C4-2B (cell line): ENCODE results near the gene RETN.

Source experiments
- CTCF ChIP-seq: fragments of 450-650 bp; conservative IDR thresholded peaks from 2 replicates; pipeline ENCODE4 v1.5.1; 2017; ENCODE audit warnings: mild to moderate bottlenecking
- ZFX ChIP-seq: fragments of 450-650 bp; IDR thresholded peaks from 2 replicates; pipeline ENCODE4 v1.6.1; 2017

DNA sequence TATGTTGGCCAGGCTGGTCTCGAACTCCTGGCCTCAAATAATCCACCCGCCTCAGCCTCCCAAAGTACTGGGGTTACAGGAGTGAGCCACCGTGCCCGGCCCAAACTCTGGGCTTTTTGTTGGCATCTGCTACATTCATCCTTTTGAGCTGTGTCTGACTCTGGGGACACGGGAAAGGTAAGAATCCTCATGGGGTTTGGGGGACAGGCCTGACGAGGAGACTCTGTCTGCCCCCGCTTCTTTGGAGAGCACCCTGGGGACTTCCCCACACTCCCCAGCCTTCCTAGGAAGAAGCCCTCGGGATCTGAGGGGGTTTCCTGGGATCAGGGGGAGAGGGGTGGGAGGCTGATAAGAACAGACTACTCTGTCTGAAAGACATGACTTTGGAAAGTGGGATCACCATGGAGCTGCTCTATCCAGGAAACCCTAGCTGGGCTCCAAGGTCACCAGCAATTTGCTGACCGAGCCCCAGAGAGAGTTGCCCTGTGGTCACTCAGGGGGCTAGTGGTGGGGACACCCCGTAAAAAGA lies 41.1 kb downstream of the RETN start:
- TF ChIP-seq CTCF = no peak
- no peak for TF ChIP-seq ZFX
